HepG2 (cell line): ENCODE results near the gene ACD. TPM values are rescaled to one million over a fixed set of nuclear protein-coding genes. Genes with fewer than 3 reads are reported as not detected.

Experiments
- ATAC-seq: fragments of 200-7000 bp; cut with Tn5 transposase; 3 replicates; pipeline ENCODE4 v1.9.1; 2020; ENCODE audit warnings: mild to moderate bottlenecking, moderate library complexity
- BruUV-seq: library from RNA; stranded (reverse); fragments of 400-500 nt; replicated peaks from 2 replicates; lab custom pipeline; 2021; lab: Mats Ljungman, UMichigan
- CTCF ChIA-PET: fragments of 300-600 bp; formaldehyde crosslinking; extraction: SDS; loops from one replicate; lab custom pipeline; 2021; ENCODE audit warnings: low total read pairs, inconsistent platforms, low intra/inter-chr PET ratio; lab: Yijun Ruan, JAX
- POLR2A ChIA-PET: fragments of 350-600 bp; sonication (Branson Sonifier 250); formaldehyde crosslinking; loops from one replicate; lab custom pipeline; 2020; ENCODE audit warnings: antibody characterized with exemption, inconsistent platforms; lab: Yijun Ruan, JAX
- DNase-seq: peaks from one replicate; pipeline ENCODE4 v3.0.0-alpha.2; 2015; ENCODE audit warnings: low spot score
- FAIRE-seq: peaks from 3 replicates; lab custom pipeline; 2011; peaks lifted over from hg19 to GRCh38; lab: Jason Lieb, UNC
- H2AFZ ChIP-seq: one replicate; pipeline ENCODE4 v1.6.1; 2011; ENCODE audit warnings: low read length, inconsistent platforms
- H3K27ac ChIP-seq: fragments of 300-600 bp; 3 replicates; pipeline ENCODE4 v1.8.0; 2011; ENCODE audit warnings: mixed run types, mild to moderate bottlenecking, mixed read lengths, low read length, inconsistent platforms; ENCODE audit not compliant: insufficient read depth; ENCODE audit errors: extremely low read length
- H3K27me3 ChIP-seq, 2 experiments: fragments of 200-600 bp in 1 of 2; 2 replicates in 1 of 2; 3 replicates in 1 of 2; pipeline versions ENCODE4 v1.6.0 to v1.8.0; 2011; ENCODE audit warnings: low read length in 2 of 2, mild to moderate bottlenecking in 2 of 2, moderate library complexity in 2 of 2, inconsistent platforms in 1 of 2; ENCODE audit not compliant: insufficient read depth in 2 of 2, control insufficient read depth in 1 of 2
- H3K36me3 ChIP-seq, 2 experiments: fragments of 200-600 bp in 1 of 2; replicated peaks in 1 of 2; 2 replicates in 1 of 2; 3 replicates in 1 of 2; pipeline versions ENCODE4 v1.5.1 to v1.8.0; 2011; ENCODE audit warnings: low read length in 2 of 2, inconsistent platforms in 1 of 2; ENCODE audit not compliant: insufficient read depth in 2 of 2, control insufficient read depth in 1 of 2
- H3K4me1 ChIP-seq: 2 replicates; pipeline ENCODE4 v1.5.1; 2012; ENCODE audit warnings: low read length, inconsistent platforms; ENCODE audit not compliant: insufficient read depth
- H3K4me2 ChIP-seq: 2 replicates; pipeline ENCODE4 v1.6.0; 2011; ENCODE audit warnings: low read depth, low read length, inconsistent platforms
- H3K4me3 ChIP-seq, 3 experiments: fragments of 200-600 bp in 1 of 3; sonication (generic), shearing (Covaris generic) in 1 of 3; replicated peaks in 1 of 3; 2 replicates each; pipeline ENCODE4 v1.5.1; 2011 to 2016; ENCODE audit warnings: low read length in 3 of 3, inconsistent platforms in 2 of 3, low read depth in 2 of 3, mild to moderate bottlenecking in 2 of 3, control low read depth in 1 of 3, mixed read lengths in 1 of 3; ENCODE audit not compliant: insufficient read depth in 1 of 3
- H3K79me2 ChIP-seq: one replicate; pipeline ENCODE4 v1.6.1; 2011; ENCODE audit warnings: low read length, inconsistent platforms; ENCODE audit not compliant: insufficient read depth
- H3K9ac ChIP-seq: 2 replicates; pipeline ENCODE4 v1.6.0; 2011; ENCODE audit warnings: mild to moderate bottlenecking, low read depth, low read length, inconsistent platforms; ENCODE audit not compliant: insufficient read depth
- H3K9me3 ChIP-seq: 2 replicates; pipeline ENCODE4 v1.5.1; 2012; ENCODE audit warnings: mild to moderate bottlenecking, low read length
- H4K20me1 ChIP-seq: 2 replicates; pipeline ENCODE4 v1.6.0; 2011; ENCODE audit warnings: inconsistent platforms, mild to moderate bottlenecking, low read length, moderate library complexity; ENCODE audit not compliant: insufficient read depth
- AHR ChIP-seq: IDR thresholded peaks from 2 replicates; pipeline ENCODE4 v1.6.1; 2018; ENCODE audit warnings: missing genetic modification reagents, missing compliant biosample characterization
- ELF1 ChIP-seq: sonication (generic); formaldehyde crosslinking; IDR thresholded peaks from 2 replicates; pipeline ENCODE4 v1.4.0; 2020; ENCODE audit warnings: missing genetic modification reagents
- GFI1 ChIP-seq: sonication (generic); formaldehyde crosslinking; IDR thresholded peaks from 2 replicates; pipeline ENCODE4 v1.5.0; 2020; ENCODE audit warnings: missing genetic modification reagents, mild to moderate bottlenecking, borderline replicate concordance
- HNRNPK ChIP-seq: fragments of 200-400 bp; formaldehyde crosslinking; IDR thresholded peaks from 2 replicates; pipeline ENCODE4 v1.6.1; 2018; ENCODE audit warnings: low read length, low read depth, moderate library complexity, mild to moderate bottlenecking; ENCODE audit not compliant: poor library complexity, severe bottlenecking
- IKZF4 ChIP-seq: sonication (generic); formaldehyde crosslinking; IDR thresholded peaks from 2 replicates; pipeline ENCODE4 v1.5.1; 2020; ENCODE audit warnings: borderline replicate concordance, mild to moderate bottlenecking, low read depth, missing genetic modification reagents; ENCODE audit errors: not compliant biosample characterization
- MIER2 ChIP-seq: IDR thresholded peaks from 2 replicates; pipeline ENCODE4 v1.6.1; 2016; ENCODE audit warnings: missing biosample characterization, missing genetic modification reagents
- NFATC3 ChIP-seq: sonication (generic); formaldehyde crosslinking; IDR thresholded peaks from 2 replicates; pipeline ENCODE4 v1.5.1; 2020; ENCODE audit warnings: mild to moderate bottlenecking, missing genetic modification reagents
- SALL1 ChIP-seq: sonication (generic); formaldehyde crosslinking; IDR thresholded peaks from 2 replicates; pipeline ENCODE4 v1.8.0; 2022; ENCODE audit warnings: mild to moderate bottlenecking, missing genetic modification reagents
- TFE3 ChIP-seq: IDR thresholded peaks from 2 replicates; pipeline ENCODE4 v1.6.1; 2016
- ZFP82 ChIP-seq: sonication (generic); formaldehyde crosslinking; IDR thresholded peaks from 2 replicates; pipeline ENCODE4 v1.5.1; 2020; ENCODE audit warnings: mild to moderate bottlenecking, missing genetic modification reagents, borderline replicate concordance
- ZNF160 ChIP-seq: sonication (generic); formaldehyde crosslinking; IDR thresholded peaks from 2 replicates; pipeline ENCODE4 v1.8.0; 2022; ENCODE audit warnings: mild to moderate bottlenecking, inconsistent platforms, missing genetic modification reagents
- ZNF343 ChIP-seq: sonication (generic); formaldehyde crosslinking; IDR thresholded peaks from 2 replicates; pipeline ENCODE4 v1.4.0; 2020; ENCODE audit warnings: mild to moderate bottlenecking, missing genetic modification reagents
- ZNF567 ChIP-seq: sonication (generic); formaldehyde crosslinking; IDR thresholded peaks from 2 replicates; pipeline ENCODE4 v1.8.1; 2023; ENCODE audit warnings: mild to moderate bottlenecking, missing genetic modification reagents, borderline replicate concordance
- ZNF749 ChIP-seq: sonication (generic); formaldehyde crosslinking; IDR thresholded peaks from 2 replicates; pipeline ENCODE4 v1.8.0; 2022; ENCODE audit warnings: mild to moderate bottlenecking, missing genetic modification reagents, moderate library complexity, borderline replicate concordance
- ZNF768 ChIP-seq: sonication (generic); formaldehyde crosslinking; IDR thresholded peaks from 2 replicates; pipeline ENCODE4 v1.4.0; 2020; ENCODE audit warnings: missing genetic modification reagents
- WGBS: methylation state at CpG from one replicate; pipeline ENCODE4 v1.1.6; 2017; ENCODE audit warnings: low lambda C conversion rate; 5-methylcytosine and 5-hydroxymethylcytosine counted together
- in situ Hi-C: cut with HindIII; loops from 2 replicates; pipeline ENCODE4 v1.10.0; 2017; ENCODE audit warnings: low pct_unique_long_range_greater_than_20kb; ENCODE audit not compliant: extremely low pct_ligation_motif_present
- intact Hi-C: fragments of 100-400 bp; cut with micrococcal nuclease; formaldehyde crosslinking; loops from one replicate; pipeline ENCODE4 v1.10.0; 2022; ENCODE audit not compliant: unreplicated experiment
- polyA plus RNA-seq, 8 experiments: library from polyadenylated mRNA; depleted of rRNA in 3 of 8; stranded (reverse) in 7 of 8; unstranded in 1 of 8; fragments of >200 nt; fragmentation: Illumina TruSeq in 4 of 8; extraction: Trizol in 4 of 8; gene quantifications; 2 replicates each; pipeline versions ENCODE4 v1.2.1 to v1.2.3, GENCODE V29; 2011 to 2016; ENCODE audit warnings: low read depth in 4 of 8, missing spikeins in 1 of 8, mixed read lengths in 1 of 8; ENCODE audit not compliant: insufficient read depth in 1 of 8
- total RNA-seq, 5 experiments: library from RNA; depleted of rRNA; stranded (reverse); fragments of >200 nt; fragmentation: Illumina TruSeq; extraction: Trizol; gene quantifications; 2 replicates each; pipeline ENCODE4 v1.2.3, GENCODE V29; 2016; ENCODE audit warnings: low read depth in 1 of 5

The ACD gene
- total and polyA plus RNA-seq, 2 of the 13 experiments (the other 11 are each of a cell fraction or from before 2014, with no cell fraction given) = 32.6 to 38.3 TPM

DNA sequence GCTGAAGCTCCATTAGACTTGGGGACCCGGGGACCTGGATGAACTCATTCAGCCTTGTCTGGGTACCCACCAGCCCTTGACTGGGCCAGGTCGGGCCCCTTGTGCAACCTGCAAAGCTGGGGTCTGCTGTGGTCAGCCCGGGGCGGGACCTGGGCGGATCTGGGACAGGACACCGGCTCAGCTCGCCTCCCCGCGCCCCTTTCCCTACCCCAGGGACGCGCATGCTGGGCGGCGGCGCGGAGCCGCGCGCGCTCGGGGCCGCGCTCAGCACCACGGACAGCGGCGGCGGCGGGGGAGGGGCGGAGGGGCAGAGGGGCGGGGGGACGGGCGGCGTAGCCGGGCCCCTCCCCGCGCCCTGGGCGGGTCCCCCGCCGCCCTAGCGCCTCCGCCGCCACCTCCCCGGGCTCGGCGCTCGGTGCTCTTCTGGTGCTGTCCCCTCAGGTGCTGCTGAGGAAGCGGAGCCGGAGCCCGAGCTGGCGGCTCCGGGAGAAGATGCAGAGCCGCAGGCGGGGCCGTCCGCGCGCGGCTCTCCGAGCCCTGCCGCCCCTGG is 7.4 kb downstream of the ACD start (continued):
- TF ChIP-seq TFE3 (CRISPR knock-in tag) (0 out of 2 replicates have a peak, but pooled peaks have one; percentile 34), ZFP82 (CRISPR knock-in tag) (peak; percentile 86; the same call in 1 of the 2 replicates), ZNF567 (CRISPR knock-in tag) (no peak), AHR (CRISPR knock-in tag) (0 out of 2 replicates have a peak, but pooled peaks have one; percentile 38), MIER2 (CRISPR knock-in tag) (peak; percentile 93), ZNF160 (peak; percentile 66; the same call in 1 of the 2 replicates), ZNF749 (peak; percentile 88), HNRNPK (peak; percentile 32), IKZF4 (CRISPR knock-in tag) (peak; percentile 74), ZNF768 (CRISPR knock-in tag) (peak; percentile 68; the same call in 1 of the 2 replicates), ELF1 (CRISPR knock-in tag) (no peak), NFATC3 (CRISPR knock-in tag) (no peak)

- FAIRE-seq = no peak
- Histone ChIP-seq H4K20me1 (peaks cover 11% of the 10 kb centered on the region), H3K79me2 (no peaks in the 10 kb centered on the region), H3K4me2 (no peak overlapping the region), H3K27me3 (peaks cover 9 to 69% of the 10 kb centered on the region in 2 experiments), H3K27ac (no peak overlapping the region), H3K4me1 (peaks cover 25% of the 10 kb centered on the region; the same call in 1 of the 2 replicates), H2AFZ (no peak overlapping the region), H3K9me3 (no peaks in the 10 kb centered on the region), H3K36me3 (peaks cover 0 to under 1% of the 10 kb centered on the region in 2 experiments; a peak in 1 of 5 replicates), H3K9ac (no peak overlapping the region), H3K4me3 (no peak overlapping the region)
- CTCF ChIA-PET = no interaction called here
- WGBS = 25% methylated on average over 2 of the region's 4 CpGs
- BruUV-seq = no TSS peak
- in situ Hi-C loops (no loop called here), intact Hi-C loops (no loop called here)
- TF ChIP-seq ZNF343 (CRISPR knock-in tag) = 0 out of 2 replicates have a peak, but pooled peaks have one; percentile 43
- TF ChIP-seq GFI1 = no peak
- TF ChIP-seq SALL1 (CRISPR knock-in tag) = no peak
- no peak for DNase-seq
- POLR2A ChIA-PET = interaction anchor here (1.1 to 1.9 kb wide), 2 partner anchors 8 to 14 kb away, joined by 4 to 6 read pairs; partner anchors contain the start of genes ACD, C16orf86 and ENKD1
- ATAC-seq = no peak
Measured at GRCh38 chr16:67651847-67652246, 8.2 kb downstream of the ACD start.
